ENCODE data around the gene LRPPRC. TPM values are rescaled to one million over a fixed set of nuclear protein-coding genes. Genes with fewer than 3 reads are reported as not detected.

The LRPPRC gene
- total and polyA plus RNA-seq, 2 donors (not counting 3 experiments of a cell fraction or from before 2014, with no cell fraction given), result 22.6 to 94.0 TPM

- Histone ChIP-seq H3K4me2 (ENCODE audit: insufficient read depth, low read length) (no peak overlapping the region), H3K4me1 (ENCODE audit: control insufficient read depth, extremely low read depth, insufficient read depth, low read length) (no peaks in the 10 kb centered on the region), H3K9ac (replicated peaks; ENCODE audit: extremely low read depth, insufficient read depth, low read length) (no peak overlapping the region), H2AFZ (ENCODE audit: low read depth, low read length) (no peak overlapping the region), H3K4me3 (replicated peaks in 1 of 3; ENCODE audit: insufficient read depth in 1 of 3, low read depth in 1 of 3, low read length in 3 of 3) (no peak overlapping the region), H3K27ac (ENCODE audit: insufficient read depth, low read depth, low read length) (no peak overlapping the region), H3K36me3 (ENCODE audit: control insufficient read depth in 2 of 2, extremely low read depth in 1 of 2, insufficient read depth in 2 of 2, low read length in 2 of 2) (no peaks in the 10 kb centered on the region), H3K79me2 (ENCODE audit: control insufficient read depth, insufficient read depth, low read length) (no peaks in the 10 kb centered on the region), H3K9me3 (replicated peaks; ENCODE audit: control insufficient read depth, insufficient read depth, low read length) (no peaks in the 10 kb centered on the region), H3K27me3 (ENCODE audit: control insufficient read depth in 2 of 2, insufficient read depth in 2 of 2, low read length in 2 of 2) (peaks cover 6 to 7% of the 10 kb centered on the region in 2 experiments), H4K20me1 (replicated peaks; ENCODE audit: control insufficient read depth, extremely low read depth, insufficient read depth, low read length) (no peaks in the 10 kb centered on the region), H3K9me1 (replicated peaks; ENCODE audit: control insufficient read depth, extremely low read depth, insufficient read depth, low read length) (no peaks in the 10 kb centered on the region)
- TF ChIP-seq CTCF (IDR thresholded peaks at IDR 0.05; ENCODE audit: extremely low read depth in 1 of 2, insufficient read depth in 1 of 2, low read depth in 1 of 2, low read length in 2 of 2) (no peak), GATA2 (IDR thresholded peaks at IDR 0.05; ENCODE audit: insufficient read depth, insufficient read length, low read depth, low read length) (no peak), JUN (IDR thresholded peaks at IDR 0.05; ENCODE audit: borderline replicate concordance, insufficient read depth, insufficient read length, low read depth) (no peak)
- POLR2A ChIA-PET, result interaction anchor here (0.7 kb wide), 1 partner anchor 19 kb away, joined by 6 read pairs; no protein-coding TSS in a partner anchor
- BruUV-seq (replicated peaks), result no TSS peak
- no peak for DNase-seq (ENCODE audit: low read depth, low spot score)
- no peak for FAIRE-seq
- CTCF ChIA-PET, result interaction anchor here (1.3 kb wide), 1 partner anchor 17 kb away, joined by 3 read pairs; no protein-coding TSS in a partner anchor
- intact Hi-C loops (cut with micrococcal nuclease) (no loop called here), dilution Hi-C loops (cut with MboI; ENCODE audit: extremely low pct_ligation_motif_present, low sequenced_read_pairs) (no loop called here)
These were observed 149.5 kb downstream of the LRPPRC start for GRCh38 chr2:43846140-43846793.

GRCh38 chr2:43845181-43845580 is 150.6 kb downstream of the LRPPRC start:
- Histone ChIP-seq H3K9me1 (replicated peaks; ENCODE audit: control insufficient read depth, extremely low read depth, insufficient read depth, low read length) (no peaks in the 10 kb centered on the region), H3K4me3 (replicated peaks in 1 of 3; ENCODE audit: insufficient read depth in 1 of 3, low read depth in 1 of 3, low read length in 3 of 3) (no peak overlapping the region), H4K20me1 (replicated peaks; ENCODE audit: control insufficient read depth, extremely low read depth, insufficient read depth, low read length) (no peaks in the 10 kb centered on the region), H3K27me3 (ENCODE audit: control insufficient read depth in 2 of 2, insufficient read depth in 2 of 2, low read length in 2 of 2) (peaks cover 6 to 7% of the 10 kb centered on the region in 2 experiments), H3K36me3 (ENCODE audit: control insufficient read depth in 2 of 2, extremely low read depth in 1 of 2, insufficient read depth in 2 of 2, low read length in 2 of 2) (no peaks in the 10 kb centered on the region), H2AFZ (ENCODE audit: low read depth, low read length) (no peak overlapping the region), H3K4me1 (ENCODE audit: control insufficient read depth, extremely low read depth, insufficient read depth, low read length) (no peaks in the 10 kb centered on the region), H3K79me2 (ENCODE audit: control insufficient read depth, insufficient read depth, low read length) (no peaks in the 10 kb centered on the region), H3K27ac (ENCODE audit: insufficient read depth, low read depth, low read length) (no peak overlapping the region), H3K9me3 (replicated peaks; ENCODE audit: control insufficient read depth, insufficient read depth, low read length) (no peaks in the 10 kb centered on the region), H3K4me2 (ENCODE audit: insufficient read depth, low read length) (no peak overlapping the region), H3K9ac (replicated peaks; ENCODE audit: extremely low read depth, insufficient read depth, low read length) (no peak overlapping the region)
- POLR2A ChIA-PET, result no interaction called here
- dilution Hi-C loops (cut with MboI; ENCODE audit: extremely low pct_ligation_motif_present, low sequenced_read_pairs) (no loop called here), intact Hi-C loops (cut with micrococcal nuclease) (no loop called here)
- FAIRE-seq (no peak), DNase-seq (ENCODE audit: low read depth, low spot score) (no peak)
- TF ChIP-seq EZH2 (IDR thresholded peaks at IDR 0.05; ENCODE audit: borderline replicate concordance, low read depth, low read length, severe bottlenecking) (no peak), MYC (IDR thresholded peaks at IDR 0.05; ENCODE audit: low read depth, low read length) (no peak), MAX (IDR thresholded peaks at IDR 0.05; ENCODE audit: insufficient read depth, insufficient read length) (no peak), POLR2A (IDR thresholded peaks at IDR 0.05; ENCODE audit: low read depth, low read length) (no peak), GATA2 (IDR thresholded peaks at IDR 0.05; ENCODE audit: insufficient read depth, insufficient read length, low read depth, low read length) (no peak), CTCF (IDR thresholded peaks at IDR 0.05; ENCODE audit: extremely low read depth in 1 of 2, insufficient read depth in 1 of 2, low read depth in 1 of 2, low read length in 2 of 2) (no peak), FOS (IDR thresholded peaks at IDR 0.05; ENCODE audit: borderline replicate concordance, insufficient read depth, low read length) (no peak), POLR2AphosphoS5 (IDR thresholded peaks at IDR 0.05; ENCODE audit: insufficient read depth, low read depth, low read length) (no peak), JUN (IDR thresholded peaks at IDR 0.05; ENCODE audit: borderline replicate concordance, insufficient read depth, insufficient read length, low read depth) (no peak)
- BruUV-seq (replicated peaks), result no TSS peak
- CTCF ChIA-PET, result interaction anchor here (1.7 kb wide), 1 partner anchor 33 kb away, joined by 4 read pairs; no protein-coding TSS in a partner anchor
